NCI-H2196 (cell line): ENCODE results near the gene UGCG.
"Not testable (repeated sequence)": the region's sequence is repeated elsewhere in the genome, so short reads cannot be mapped to it uniquely, and the experiment has no call there.

Experiments
- DNase-seq: peaks from one replicate; lab custom pipeline; 2025; ENCODE audit not compliant: unreplicated experiment; lab: John Stamatoyannopoulos, UW

UGCG gene

GRCh38 chr9:111917980-111918379 is 21.4 kb downstream of the UGCG start:
- DNase-seq = no peak

GRCh38 chr9:111919875-111920274 is 23.3 kb downstream of the UGCG start:
- no peak for DNase-seq

GRCh38 chr9:111920531-111920930 is 23.9 kb downstream of the UGCG start:
- no peak for DNase-seq

- DNase-seq = no peak
Observed at GRCh38 chr9:111922324-111923013, 25.9 kb downstream of the UGCG start.

- DNase-seq = no peak
Observed at GRCh38 chr9:111924281-111924680, 27.7 kb downstream of the UGCG start.

GRCh38 chr9:111925017-111925770 is 28.6 kb downstream of the UGCG start:
- no peak for DNase-seq

GRCh38 chr9:111925784-111926183 is 29.2 kb downstream of the UGCG start:
- no peak for DNase-seq

GRCh38 chr9:111926421-111926875 is 29.8 kb downstream of the UGCG start:
- no peak for DNase-seq

- no peak for DNase-seq
Observed at GRCh38 chr9:111928359-111928720, 31.7 kb downstream of the UGCG start.

- DNase-seq = no peak
Observed at GRCh38 chr9:111934747-111935146, 38.1 kb downstream of the UGCG start.

- no peak for DNase-seq
Observed at GRCh38 chr9:111936391-111936790, 39.8 kb downstream of the UGCG start.

- no peak for DNase-seq
Observed at GRCh38 chr9:111937301-111937700, 40.7 kb downstream of the UGCG start.

GRCh38 chr9:111937781-111938426 is 41.3 kb downstream of the UGCG start:
- no peak for DNase-seq

- no peak for DNase-seq
Observed at GRCh38 chr9:111938427-111938800, 41.8 kb downstream of the UGCG start.

- no peak for DNase-seq
Observed at GRCh38 chr9:111939322-111939721, 42.7 kb downstream of the UGCG start.

GRCh38 chr9:111940697-111941096 is 44.1 kb downstream of the UGCG start:
- no peak for DNase-seq

GRCh38 chr9:111943200-111943599 is 46.6 kb downstream of the UGCG start:
- no peak for DNase-seq

- DNase-seq = no peak
Observed at GRCh38 chr9:111943746-111944145, 47.1 kb downstream of the UGCG start.

GRCh38 chr9:111944241-111944866 is 47.7 kb downstream of the UGCG start:
- DNase-seq = no peak

GRCh38 chr9:111945216-111945615 is 48.6 kb downstream of the UGCG start:
- no peak for DNase-seq

- not testable (repeated sequence) for DNase-seq
Observed at GRCh38 chr9:111948109-111948508, 51.5 kb downstream of the UGCG start.

GRCh38 chr9:111948951-111949350 is 52.3 kb downstream of the UGCG start:
- no peak for DNase-seq
